Peyer's patch (tissue), 4 donors: ENCODE data around the gene RAB40A. TPM values are rescaled to one million over a fixed set of nuclear protein-coding genes. Genes with fewer than 3 reads are reported as not detected.

Experiments
- DNase-seq, 3 donors: peaks; one replicate each; pipeline ENCODE4 v3.0.0-alpha.2; 2017 to 2019
- H3K27ac ChIP-seq, 4 donors: fragments of 200-600 bp; sonication (generic); one replicate each; pipeline ENCODE4 v1.5.1; 2016 to 2019
- H3K27me3 ChIP-seq, 2 donors: fragments of 200-600 bp; sonication (generic); one replicate each; pipeline ENCODE4 v1.5.1; 2019
- H3K36me3 ChIP-seq, 3 donors: fragments of 200-600 bp; sonication (generic); one replicate each; pipeline ENCODE4 v1.5.1; 2016 to 2019
- H3K4me1 ChIP-seq, 4 donors: fragments of 200-600 bp; sonication (generic); one replicate each; pipeline ENCODE4 v1.5.1; 2016 to 2019
- H3K4me3 ChIP-seq, 4 donors: fragments of 200-600 bp; sonication (generic); 1 replicate in 3 of 4; 2 replicates in 1 of 4; pipeline ENCODE4 v1.5.1; 2016 to 2019; ENCODE audit warnings: mild to moderate bottlenecking in 1 of 4
- H3K9me3 ChIP-seq, 4 donors: fragments of 200-600 bp; sonication (generic); one replicate each; pipeline ENCODE4 v1.5.1; 2016 to 2019; ENCODE audit warnings: mild to moderate bottlenecking in 1 of 4
- POLR2A ChIP-seq, 2 donors: fragments of 450-650 bp; IDR thresholded peaks; one replicate each; pipeline ENCODE4 v1.5.1; 2017; ENCODE audit warnings: antibody characterized with exemption in 2 of 2, mild to moderate bottlenecking in 2 of 2, moderate library complexity in 2 of 2
- total RNA-seq, 4 donors: library from RNA; depleted of rRNA; stranded (reverse); fragments of >200 nt; gene quantifications; one replicate each; pipeline ENCODE4 v1.1.0, GENCODE V29; 2016
- TF ChIP-seq, protein P1 (sequence below), 6 experiments: fragments of 450-650 bp in 4 of 6; fragments of 200-600 bp in 2 of 6; sonication (generic) in 1 of 6; IDR thresholded peaks; one replicate each; pipeline ENCODE4 v1.5.1; 2017 to 2019; ENCODE audit warnings: antibody characterized with exemption in 6 of 6, mild to moderate bottlenecking in 3 of 6, moderate library complexity in 1 of 6

RAB40A gene
- total RNA-seq, 4 donors from 2014 or later = 0.70 TPM; not detected in 3

DNA sequence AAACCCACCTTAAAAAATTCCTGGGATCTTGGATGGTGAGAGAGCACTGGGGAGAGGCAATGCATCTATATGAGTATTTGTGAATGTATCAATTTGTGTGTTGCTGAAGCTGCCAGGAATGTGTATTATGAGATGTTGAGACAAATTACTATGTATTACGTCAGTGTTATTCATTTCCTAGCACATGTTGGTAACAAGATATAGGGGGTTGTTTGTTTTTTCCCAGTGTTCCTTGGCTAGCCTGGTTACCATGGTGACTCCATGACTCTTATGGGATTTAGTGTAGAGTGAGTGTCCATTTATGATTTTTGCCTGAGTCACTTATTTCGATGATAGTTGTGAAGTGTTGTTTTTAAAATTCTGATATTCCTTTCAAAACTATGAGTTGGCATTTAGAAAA, 65.6 kb downstream of the RAB40A start:
- no peak for TF ChIP-seq POLR2A (IDR thresholded peaks at IDR 0.05)
- TF ChIP-seq, protein P1, sequence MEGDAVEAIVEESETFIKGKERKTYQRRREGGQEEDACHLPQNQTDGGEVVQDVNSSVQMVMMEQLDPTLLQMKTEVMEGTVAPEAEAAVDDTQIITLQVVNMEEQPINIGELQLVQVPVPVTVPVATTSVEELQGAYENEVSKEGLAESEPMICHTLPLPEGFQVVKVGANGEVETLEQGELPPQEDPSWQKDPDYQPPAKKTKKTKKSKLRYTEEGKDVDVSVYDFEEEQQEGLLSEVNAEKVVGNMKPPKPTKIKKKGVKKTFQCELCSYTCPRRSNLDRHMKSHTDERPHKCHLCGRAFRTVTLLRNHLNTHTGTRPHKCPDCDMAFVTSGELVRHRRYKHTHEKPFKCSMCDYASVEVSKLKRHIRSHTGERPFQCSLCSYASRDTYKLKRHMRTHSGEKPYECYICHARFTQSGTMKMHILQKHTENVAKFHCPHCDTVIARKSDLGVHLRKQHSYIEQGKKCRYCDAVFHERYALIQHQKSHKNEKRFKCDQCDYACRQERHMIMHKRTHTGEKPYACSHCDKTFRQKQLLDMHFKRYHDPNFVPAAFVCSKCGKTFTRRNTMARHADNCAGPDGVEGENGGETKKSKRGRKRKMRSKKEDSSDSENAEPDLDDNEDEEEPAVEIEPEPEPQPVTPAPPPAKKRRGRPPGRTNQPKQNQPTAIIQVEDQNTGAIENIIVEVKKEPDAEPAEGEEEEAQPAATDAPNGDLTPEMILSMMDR (IDR thresholded peaks at IDR 0.05) = no peak
- no peak for DNase-seq

More for the DNA sequence above, 65.6 kb downstream of the RAB40A start:
- Histone ChIP-seq H3K4me1 (no peaks in the 10 kb centered on the region), H3K27me3 (no peaks in the 10 kb centered on the region), H3K9me3 (no peaks in the 10 kb centered on the region), H3K27ac (no peak overlapping the region), H3K4me3 (no peak overlapping the region), H3K36me3 (no peaks in the 10 kb centered on the region)

Other genes starting within 250 kb of the RAB40A start
- gene TCEAL5, start 242.7 kb downstream of the RAB40A start, total RNA-seq = not detected
- 1 to 10 TPM in 3 of 4 donors, not detected in 1; 1.8 to 7.1 (median 4.4) TPM for gene BEX2, start 208.5 kb downstream of the RAB40A start, total RNA-seq
- gene TCEAL7, start 189.2 kb downstream of the RAB40A start, total RNA-seq = 1 to 10 TPM; 1.1 to 5.8 (median 2.1) TPM
- gene TCEAL9, start 163.0 kb downstream of the RAB40A start, total RNA-seq = 10 to 100 TPM in 2 of 4 donors, 1 to 10 TPM in 2; 4.2 to 33.0 (median 9.7) TPM
- gene BEX3, start 143.0 kb downstream of the RAB40A start, total RNA-seq = 100 to 1,000 TPM in 1 of 4 donors, 10 to 100 TPM in 2, 1 to 10 TPM in 1; 9.1 to 102 (median 17.9) TPM
- gene TCEAL4, start 66.0 kb upstream of the RAB40A start, total RNA-seq = 10 to 100 TPM; 11.5 to 94.9 (median 18.8) TPM
- gene TCEAL3, start 88.5 kb upstream of the RAB40A start, total RNA-seq = 1 to 10 TPM; 3.2 to 9.9 (median 4.8) TPM
- gene TCEAL1, start 109.5 kb upstream of the RAB40A start, total RNA-seq = 10 to 100 TPM; 21.2 to 38.8 (median 31.4) TPM
- gene MORF4L2, start 167.2 kb upstream of the RAB40A start, total RNA-seq = 100 to 1,000 TPM; 113 to 280 (median 168) TPM
- not detected for gene TMEM31, start 191.4 kb upstream of the RAB40A start, total RNA-seq